GM23338 (cell line): ENCODE data around the gene TAOK1. TPM values are rescaled to one million over a fixed set of nuclear protein-coding genes. Genes with fewer than 3 reads are reported as not detected.

Experiments used
- ATAC-seq: fragments of 200-7000 bp; cut with Tn5 transposase; 3 replicates; pipeline ENCODE4 v1.9.1; 2020
- DNase-seq: peaks from one replicate; pipeline ENCODE4 v3.0.0-alpha.2; 2015; ENCODE audit warnings: low spot score
- H2AFZ ChIP-seq: fragments of 200-600 bp; sonication (generic); 2 replicates; pipeline ENCODE4 v1.8.0; 2016; ENCODE audit warnings: antibody characterized with exemption, mild to moderate bottlenecking, moderate library complexity
- H3F3A ChIP-seq: fragments of 200-600 bp; sonication (generic); replicated peaks from 2 replicates; pipeline ENCODE4 v1.8.0; 2017; ENCODE audit warnings: antibody characterized with exemption, mixed run types, low read depth
- H3K27ac ChIP-seq: fragments of 200-600 bp; sonication (generic); 2 replicates; pipeline ENCODE4 v1.6.1; 2016; ENCODE audit warnings: low read depth
- H3K27me3 ChIP-seq: fragments of 200-600 bp; sonication (generic); 2 replicates; pipeline ENCODE4 v1.8.0; 2016; ENCODE audit warnings: mild to moderate bottlenecking, mixed run types, moderate library complexity; ENCODE audit not compliant: insufficient read depth
- H3K36me3 ChIP-seq: fragments of 200-600 bp; sonication (generic); 2 replicates; pipeline ENCODE4 v1.8.0; 2016; ENCODE audit warnings: mild to moderate bottlenecking; ENCODE audit not compliant: insufficient read depth
- H3K4me1 ChIP-seq: fragments of 200-600 bp; sonication (generic); 2 replicates; pipeline ENCODE4 v1.8.0; 2016; ENCODE audit warnings: mild to moderate bottlenecking, moderate library complexity; ENCODE audit not compliant: insufficient read depth
- H3K4me2 ChIP-seq: fragments of 200-600 bp; sonication (generic); 2 replicates; pipeline ENCODE4 v1.7.1; 2017; ENCODE audit warnings: mixed run types
- H3K4me3 ChIP-seq: fragments of 200-600 bp; sonication (generic); 2 replicates; pipeline ENCODE4 v1.6.1; 2016; ENCODE audit warnings: mixed run types
- H3K79me2 ChIP-seq: fragments of 200-600 bp; sonication (generic); replicated peaks from 2 replicates; pipeline ENCODE4 v1.8.0; 2017; ENCODE audit warnings: mild to moderate bottlenecking; ENCODE audit not compliant: insufficient read depth
- H3K9me2 ChIP-seq: fragments of 200-600 bp; sonication (generic); 2 replicates; pipeline ENCODE4 v1.8.0; 2017; ENCODE audit not compliant: insufficient read depth
- H4K20me1 ChIP-seq: fragments of 200-600 bp; sonication (generic); replicated peaks from 2 replicates; pipeline ENCODE4 v1.8.0; 2017; ENCODE audit warnings: mild to moderate bottlenecking; ENCODE audit not compliant: insufficient read depth
- H3K27ac Mint-ChIP-seq: 2 replicates; pipeline ENCODE4 v1.8.0; 2020; ENCODE audit warnings: inconsistent platforms, mild to moderate bottlenecking, moderate library complexity, mixed read lengths
- H3K27me3 Mint-ChIP-seq: 3 replicates; pipeline ENCODE4 v1.8.0; 2022; ENCODE audit warnings: low read depth, mild to moderate bottlenecking, moderate library complexity, mixed read lengths, inconsistent platforms; ENCODE audit not compliant: insufficient read depth, poor library complexity
- H3K36me3 Mint-ChIP-seq: 3 replicates; pipeline ENCODE4 v1.8.0; 2021; ENCODE audit warnings: low read depth, mild to moderate bottlenecking, inconsistent platforms, moderate library complexity, mixed read lengths
- H3K4me1 Mint-ChIP-seq: 3 replicates; pipeline ENCODE4 v1.8.0; 2020; ENCODE audit warnings: mild to moderate bottlenecking, inconsistent platforms, mixed read lengths
- H3K4me3 Mint-ChIP-seq: 3 replicates; pipeline ENCODE4 v1.8.0; 2021; ENCODE audit warnings: moderate library complexity, mild to moderate bottlenecking, inconsistent platforms, mixed read lengths
- H3K9me3 Mint-ChIP-seq: 3 replicates; pipeline ENCODE4 v1.8.0; 2020; ENCODE audit warnings: moderate library complexity, mild to moderate bottlenecking, inconsistent platforms, mixed read lengths
- CTCF ChIP-seq, 2 experiments: fragments of 200-600 bp in 1 of 2; sonication (generic) in 1 of 2; conservative IDR thresholded peaks; 2 replicates each; pipeline versions ENCODE4 v1.5.1 to v1.6.1; 2016 to 2017; ENCODE audit warnings: antibody characterized with exemption in 2 of 2, low read depth in 2 of 2, mild to moderate bottlenecking in 2 of 2, moderate library complexity in 1 of 2
- EZH2 ChIP-seq: fragments of 200-600 bp; sonication (generic); IDR thresholded peaks from one replicate; pipeline ENCODE4 v1.8.0; 2017; ENCODE audit warnings: antibody characterized with exemption, mild to moderate bottlenecking, low read depth; ENCODE audit not compliant: unreplicated experiment
- JUNB ChIP-seq: IDR thresholded peaks from one replicate; pipeline ENCODE4 v1.6.1; 2016; ENCODE audit warnings: antibody characterized with exemption; ENCODE audit not compliant: unreplicated experiment
- POLR2AphosphoS5 ChIP-seq: IDR thresholded peaks from 2 replicates; pipeline ENCODE4 v1.6.1; 2016; ENCODE audit warnings: antibody characterized with exemption, low read depth
- ZNF114 ChIP-seq: fragments of 250-450 bp; sonication (Bioruptor Pico); IDR thresholded peaks from 2 replicates; pipeline ENCODE4 v1.5.0; 2020; ENCODE audit warnings: mild to moderate bottlenecking, moderate library complexity
- polyA plus RNA-seq: library from polyadenylated mRNA; unstranded; fragments of >200 nt; fragmentation: Nextera tagmentation; extraction: Ambion mirVana; gene quantifications from 2 replicates; pipeline ENCODE4 v1.2.1, GENCODE V29; 2016
- total RNA-seq: library from RNA; depleted of rRNA; stranded (reverse); fragments of >200 nt; shearing (Covaris generic); gene quantifications from 2 replicates; pipeline ENCODE4 v1.2.3, GENCODE V29; 2014

Gene TAOK1
- total and polyA plus RNA-seq, 2 experiments from 2014 or later, result 19.4 to 69.8 TPM

DNA sequence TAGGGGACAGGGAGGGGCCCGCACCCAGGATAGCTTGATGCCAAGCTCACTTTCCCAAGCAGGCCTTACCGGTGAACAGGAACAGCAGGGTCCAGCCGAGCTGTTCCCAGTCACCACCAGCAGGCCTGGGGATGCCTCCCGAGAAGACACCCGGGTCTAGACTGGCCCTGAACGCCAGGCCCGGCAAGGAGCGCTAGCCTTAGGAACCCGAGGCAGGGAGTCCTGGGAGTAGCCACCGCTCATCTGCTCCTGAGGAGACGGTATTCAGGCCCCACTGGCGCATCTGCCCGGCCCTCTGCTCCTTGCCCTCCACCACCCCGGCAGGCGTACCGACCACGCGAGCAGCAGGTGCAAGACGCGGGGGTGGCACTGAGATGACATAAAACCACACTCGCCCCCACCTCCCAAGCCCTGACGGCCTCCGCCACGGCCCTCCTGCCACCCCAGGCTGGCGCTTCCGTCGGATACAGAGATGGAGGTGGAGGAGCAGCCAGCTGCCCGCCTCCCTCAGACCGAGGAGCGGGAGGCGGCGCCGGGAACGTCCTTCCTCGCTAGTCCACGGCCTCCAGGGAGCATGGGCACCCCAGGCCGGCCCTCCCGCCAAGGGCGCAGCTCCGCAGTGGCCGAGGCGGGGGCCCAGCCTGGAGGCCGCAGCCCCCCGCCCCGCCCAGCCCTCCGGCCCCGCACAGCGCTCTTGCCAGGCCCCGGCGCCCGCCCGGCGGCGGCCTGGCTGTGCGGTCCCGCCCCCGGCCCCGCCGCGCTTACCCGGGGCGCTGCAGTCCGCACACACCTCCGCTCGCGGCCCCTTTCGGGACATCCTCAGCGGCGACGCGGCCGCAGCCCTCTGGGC is 198.6 kb downstream of the TAOK1 start:
- H3K4me2 ChIP-seq, result peak overlapping the region; percentile 99
- peak overlapping the region; percentile 82 for H3K4me3 ChIP-seq
- H3K36me3 Mint-ChIP-seq, result peaks cover under 1% of the 10 kb centered on the region; the same call in 2 of the 3 replicates
- peaks cover 28% of the 10 kb centered on the region for H3K27me3 Mint-ChIP-seq
- no peak overlapping the region for H2AFZ ChIP-seq
- H3K27me3 ChIP-seq, result peaks cover 12% of the 10 kb centered on the region
- H4K20me1 ChIP-seq, result peaks cover 17% of the 10 kb centered on the region
- peak overlapping the region; percentile 81 for H3K4me3 Mint-ChIP-seq
- peaks cover 44% of the 10 kb centered on the region for H3K79me2 ChIP-seq
- H3K27ac Mint-ChIP-seq, result no peak overlapping the region
- ATAC-seq (peak; percentile 1; the same call in 2 of the 3 replicates), DNase-seq (peak; percentile 63)
- H3K9me2 ChIP-seq, result no peaks in the 10 kb centered on the region
- H3K4me1 Mint-ChIP-seq, result peaks cover 50% of the 10 kb centered on the region
- H3K36me3 ChIP-seq, result no peaks in the 10 kb centered on the region
- TF ChIP-seq EZH2 (peak; percentile 33), JUNB (no peak)
- H3K9me3 Mint-ChIP-seq, result no peaks in the 10 kb centered on the region
- no peak overlapping the region for H3K27ac ChIP-seq
- H3F3A ChIP-seq, result peaks cover 17% of the 10 kb centered on the region
- peaks cover 42% of the 10 kb centered on the region for H3K4me1 ChIP-seq

- Histone ChIP-seq H4K20me1 (peaks cover 15% of the 10 kb centered on the region), H3K4me1 (peaks cover 37% of the 10 kb centered on the region)
- TF ChIP-seq EZH2 (peak; percentile 20), POLR2AphosphoS5 (peak; percentile 34; the same call in 1 of the 2 replicates), ZNF114 (CRISPR knock-in tag) (no peak), CTCF (conservative IDR thresholded peaks at IDR 0.05; ENCODE audit: low read depth in 2 of 2) (peak in 1 of 2 experiments; percentile 8; a peak in 1 of 4 replicates)
These were observed 199.6 kb downstream of the TAOK1 start, which contains the start of gene GIT1 for GRCh38 chr17:29589524-29590410. GIT1 (minus strand) TSS chr17:29589648; CDS start chr17:29589378, 270 bp downstream.

More at GRCh38 chr17:29589524-29590410, 199.6 kb downstream of the TAOK1 start, which contains the start of gene GIT1:
- Mint-ChIP-seq H3K27me3 (peaks cover 28% of the 10 kb centered on the region), H3K4me1 (peaks cover 46% of the 10 kb centered on the region), H3K36me3 (no peaks in the 10 kb centered on the region; the same call in 2 of the 3 replicates), H3K27ac (no peak within 1 kb of the TSS), H3K4me3 (peak within 1 kb of the TSS; percentile 89), H3K9me3 (no peaks in the 10 kb centered on the region)
- Histone ChIP-seq H3K27me3 (peaks cover 12% of the 10 kb centered on the region), H3K36me3 (no peaks in the 10 kb centered on the region), H3F3A (peaks cover 19% of the 10 kb centered on the region), H3K27ac (no peak within 1 kb of the TSS), H2AFZ (peak within 1 kb of the TSS; percentile 99), H3K4me3 (peak within 1 kb of the TSS; percentile 82), H3K79me2 (peaks cover 40% of the 10 kb centered on the region), H3K4me2 (peak within 1 kb of the TSS; percentile 99), H3K9me2 (no peaks in the 10 kb centered on the region)
- peak; percentile 8 for ATAC-seq
- DNase-seq, result peak; percentile 94
